ENCODE measurements around the gene CLDN20.
"Not testable (repeated sequence)": the region's sequence is repeated elsewhere in the genome, so short reads cannot be mapped to it uniquely, and the experiment has no call there.

CLDN20 gene

DNA sequence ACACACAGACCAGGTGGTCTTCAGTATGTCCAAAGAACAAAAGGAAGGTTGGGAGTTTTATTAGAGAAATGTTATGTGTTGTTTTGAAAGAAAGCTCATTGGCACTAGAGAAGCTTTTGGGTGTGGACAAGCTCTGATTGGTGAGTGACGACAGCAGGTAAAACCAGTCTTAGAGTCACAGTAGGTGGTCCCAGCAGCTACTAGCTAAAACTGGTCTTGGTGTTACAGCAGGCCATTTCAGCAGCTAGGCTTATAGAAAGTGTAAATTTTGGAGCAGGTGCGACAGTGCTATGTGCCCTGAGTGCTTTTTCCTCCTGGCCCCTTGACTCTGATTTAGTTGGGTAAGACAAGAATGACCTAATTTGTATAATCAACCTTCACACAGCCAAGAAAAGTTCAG lies 3.6 kb downstream of the CLDN20 start:
- Histone ChIP-seq H3K4me2 (ENCODE audit: low read length) (no peak overlapping the region), H2BK15ac (replicated peaks; ENCODE audit: low read depth) (no peak overlapping the region), H3K18ac (ENCODE audit: low read length) (no peak overlapping the region), H4K8ac (ENCODE audit: low read depth, low read length) (no peak overlapping the region), H3K4me1 (ENCODE audit: control insufficient read depth, low read depth, low read length) (no peaks in the 10 kb centered on the region), H3K9ac (ENCODE audit: low read length) (no peak overlapping the region), H2BK5ac (ENCODE audit: low read length) (no peak overlapping the region), H4K5ac (ENCODE audit: low read length) (no peak overlapping the region), H2BK120ac (ENCODE audit: low read depth, low read length) (no peak overlapping the region), H3K36me3 (ENCODE audit: control insufficient read depth, insufficient read depth, low read length) (no peaks in the 10 kb centered on the region), H3K4ac (ENCODE audit: low read depth, low read length) (no peak overlapping the region), H3K79me1 (ENCODE audit: low read length) (peaks cover 3% of the 10 kb centered on the region), H2AK5ac (ENCODE audit: low read length) (no peak overlapping the region), H3K79me2 (ENCODE audit: control insufficient read depth, insufficient read depth, low read length) (no peaks in the 10 kb centered on the region), H3K27me3 (ENCODE audit: insufficient read depth, low read length, poor library complexity) (no peaks in the 10 kb centered on the region), H3K4me3 (ENCODE audit: low read length) (no peak overlapping the region), H3K23ac (ENCODE audit: low read length) (no peak overlapping the region), H3K56ac (ENCODE audit: low read length) (no peak overlapping the region), H3K27ac (ENCODE audit: low read depth, low read length) (no peak overlapping the region)
- WGBS (ENCODE audit: extremely low coverage, insufficient coverage, low lambda C conversion rate) = no CpG with 5 or more reads among the region's 2 CpGs
- DNase-seq = peak; percentile 45

DNA sequence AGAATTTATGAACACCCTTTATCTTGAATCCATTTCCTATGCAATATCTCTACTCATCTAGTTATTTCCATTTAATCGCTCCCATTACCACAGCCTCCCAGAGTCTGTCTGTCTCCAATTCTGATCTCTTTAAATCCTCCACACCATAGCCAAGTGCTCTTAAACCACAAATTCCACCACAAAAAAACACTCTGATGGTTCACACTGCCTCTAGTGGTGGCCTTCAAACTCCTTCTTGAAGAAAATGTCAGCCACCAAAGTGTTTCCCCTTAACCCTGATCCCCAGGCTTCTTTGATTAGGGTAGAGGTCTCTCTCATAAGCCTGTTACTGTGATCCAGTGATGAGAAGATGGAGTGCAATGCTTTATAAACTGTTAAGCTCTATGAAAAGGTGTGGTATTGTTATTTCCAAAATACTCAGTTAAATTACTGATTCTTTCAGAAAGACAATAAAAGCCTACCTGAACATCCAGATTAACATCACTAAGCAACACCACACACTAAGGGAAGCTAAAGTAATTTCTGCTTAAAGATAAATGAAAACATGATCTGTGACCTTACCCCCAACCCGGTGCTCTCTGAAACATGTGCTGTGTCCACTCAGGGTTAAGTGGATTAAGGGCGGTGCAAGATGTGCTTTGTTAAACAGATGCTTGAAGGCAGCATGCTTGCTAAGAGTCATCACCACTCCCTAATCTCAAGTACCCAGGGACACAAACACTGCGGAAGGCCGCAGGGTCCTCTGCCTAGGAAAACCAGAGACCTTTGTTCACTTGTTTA lies 4.5 kb downstream of the CLDN20 start:
- H3K27ac ChIP-seq (ENCODE audit: low read depth, low read length); H3K79me2 ChIP-seq (ENCODE audit: control insufficient read depth, insufficient read depth, low read length): not testable (repeated sequence)
- peak; percentile 83 for DNase-seq

DNA sequence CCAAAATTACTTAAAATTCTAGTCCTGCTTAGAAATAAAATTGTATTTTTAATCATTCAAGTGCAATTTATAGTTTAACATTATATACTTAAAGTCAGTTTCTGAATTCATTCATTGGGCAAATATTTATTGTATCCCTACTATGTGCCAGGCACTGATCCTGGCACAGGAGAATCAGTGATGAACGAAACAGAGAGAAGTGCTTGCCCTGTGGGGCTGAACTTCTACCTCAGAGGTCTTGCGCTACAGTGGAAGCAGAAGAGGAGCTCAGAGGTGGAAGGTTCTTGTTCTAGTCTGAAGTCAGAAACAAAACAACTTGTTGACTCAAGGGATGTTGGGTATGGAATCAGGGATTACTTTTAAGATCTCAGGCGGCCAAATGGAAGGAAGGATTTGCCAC lies 6.0 kb downstream of the CLDN20 start:
- Histone ChIP-seq H3K4me2 (ENCODE audit: low read length) (no peak overlapping the region), H3K4me3 (ENCODE audit: low read length) (no peak overlapping the region), H2BK5ac (ENCODE audit: low read length) (no peak overlapping the region), H3K9ac (ENCODE audit: low read length) (no peak overlapping the region), H3K18ac (ENCODE audit: low read length) (no peak overlapping the region), H3K4ac (ENCODE audit: low read depth, low read length) (no peak overlapping the region), H2BK15ac (replicated peaks; ENCODE audit: low read depth) (no peak overlapping the region), H3K36me3 (ENCODE audit: control insufficient read depth, insufficient read depth, low read length) (no peaks in the 10 kb centered on the region), H3K27ac (ENCODE audit: low read depth, low read length) (no peak overlapping the region), H3K79me1 (ENCODE audit: low read length) (no peaks in the 10 kb centered on the region), H4K8ac (ENCODE audit: low read depth, low read length) (no peak overlapping the region), H3K4me1 (ENCODE audit: control insufficient read depth, low read depth, low read length) (peaks cover 2% of the 10 kb centered on the region), H4K5ac (ENCODE audit: low read length) (no peak overlapping the region), H3K56ac (ENCODE audit: low read length) (no peak overlapping the region), H2AK5ac (ENCODE audit: low read length) (no peak overlapping the region), H2BK120ac (ENCODE audit: low read depth, low read length) (no peak overlapping the region), H3K23ac (ENCODE audit: low read length) (no peak overlapping the region), H3K27me3 (ENCODE audit: insufficient read depth, low read length, poor library complexity) (no peaks in the 10 kb centered on the region), H3K79me2 (ENCODE audit: control insufficient read depth, insufficient read depth, low read length) (no peaks in the 10 kb centered on the region)
- no peak for DNase-seq
- no CpG with 5 or more reads among the region's 3 CpGs for whole genome bisulfite sequencing (ENCODE audit: extremely low coverage, insufficient coverage, low lambda C conversion rate)

More for the DNA sequence above, 4.5 kb downstream of the CLDN20 start:
- WGBS (ENCODE audit: extremely low coverage, insufficient coverage, low lambda C conversion rate) = no CpG with 5 or more reads among the region's 5 CpGs
- H2AK5ac ChIP-seq (ENCODE audit: low read length); H3K23ac ChIP-seq (ENCODE audit: low read length); H3K4me2 ChIP-seq (ENCODE audit: low read length); H2BK5ac ChIP-seq (ENCODE audit: low read length); H3K4me1 ChIP-seq (ENCODE audit: control insufficient read depth, low read depth, low read length); H3K56ac ChIP-seq (ENCODE audit: low read length); H3K36me3 ChIP-seq (ENCODE audit: control insufficient read depth, insufficient read depth, low read length); H3K18ac ChIP-seq (ENCODE audit: low read length); H3K4me3 ChIP-seq (ENCODE audit: low read length); H4K8ac ChIP-seq (ENCODE audit: low read depth, low read length); H3K9ac ChIP-seq (ENCODE audit: low read length); H2BK120ac ChIP-seq (ENCODE audit: low read depth, low read length); H3K27me3 ChIP-seq (ENCODE audit: insufficient read depth, low read length, poor library complexity); H3K4ac ChIP-seq (ENCODE audit: low read depth, low read length); H2BK15ac ChIP-seq (replicated peaks; ENCODE audit: low read depth); H3K79me1 ChIP-seq (ENCODE audit: low read length); H4K5ac ChIP-seq (ENCODE audit: low read length): not testable (repeated sequence)

DNA sequence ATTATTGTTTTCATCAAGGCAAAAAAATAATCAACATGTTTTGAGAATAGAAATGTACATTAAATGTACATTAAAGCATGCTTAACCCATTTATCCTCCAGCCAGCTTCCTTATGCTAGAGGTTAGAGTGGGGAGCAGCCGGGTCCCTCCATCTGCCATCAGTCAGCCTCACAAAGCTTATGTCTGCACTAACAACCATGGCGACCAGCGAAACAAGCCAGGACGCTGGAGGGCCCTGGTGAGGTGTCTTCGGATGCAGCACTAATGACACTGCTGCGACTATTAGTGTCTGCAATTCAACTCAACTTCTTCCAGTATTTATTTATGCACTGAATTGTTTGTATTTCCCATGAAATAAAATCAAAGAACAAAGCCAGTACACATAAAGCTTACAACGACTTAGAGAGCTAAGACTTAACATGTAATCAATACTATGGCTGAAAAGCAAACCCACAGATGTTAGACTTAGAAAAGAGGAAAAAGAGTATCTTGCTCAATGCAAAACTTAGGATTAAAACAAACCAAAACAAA lies 6.8 kb downstream of the CLDN20 start:
- H3K4ac ChIP-seq (ENCODE audit: low read depth, low read length) = no peak overlapping the region
- no CpG with 5 or more reads among the region's 7 CpGs for WGBS (ENCODE audit: extremely low coverage, insufficient coverage, low lambda C conversion rate)
- H3K4me2 ChIP-seq (ENCODE audit: low read length) = no peak overlapping the region
- H3K9ac ChIP-seq (ENCODE audit: low read length) = no peak overlapping the region
- H3K18ac ChIP-seq (ENCODE audit: low read length) = no peak overlapping the region
- no peak overlapping the region for H2BK5ac ChIP-seq (ENCODE audit: low read length)
- H2AK5ac ChIP-seq (ENCODE audit: low read length) = no peak overlapping the region
- H4K8ac ChIP-seq (ENCODE audit: low read depth, low read length) = no peak overlapping the region
- no peak for DNase-seq
- H3K4me3 ChIP-seq (ENCODE audit: low read length) = no peak overlapping the region
- no peak overlapping the region for H2BK120ac ChIP-seq (ENCODE audit: low read depth, low read length)
- peaks cover 2% of the 10 kb centered on the region for H3K4me1 ChIP-seq (ENCODE audit: control insufficient read depth, low read depth, low read length)
- no peaks in the 10 kb centered on the region for H3K27me3 ChIP-seq (ENCODE audit: insufficient read depth, low read length, poor library complexity)
- no peaks in the 10 kb centered on the region for H3K79me1 ChIP-seq (ENCODE audit: low read length)
- H3K27ac ChIP-seq (ENCODE audit: low read depth, low read length) = no peak overlapping the region
- H4K5ac ChIP-seq (ENCODE audit: low read length) = no peak overlapping the region
- no peak overlapping the region for H3K56ac ChIP-seq (ENCODE audit: low read length)
- H3K23ac ChIP-seq (ENCODE audit: low read length) = no peak overlapping the region
- no peaks in the 10 kb centered on the region for H3K79me2 ChIP-seq (ENCODE audit: control insufficient read depth, insufficient read depth, low read length)
- no peak overlapping the region for H2BK15ac ChIP-seq (replicated peaks; ENCODE audit: low read depth)
- no peaks in the 10 kb centered on the region for H3K36me3 ChIP-seq (ENCODE audit: control insufficient read depth, insufficient read depth, low read length)

DNA sequence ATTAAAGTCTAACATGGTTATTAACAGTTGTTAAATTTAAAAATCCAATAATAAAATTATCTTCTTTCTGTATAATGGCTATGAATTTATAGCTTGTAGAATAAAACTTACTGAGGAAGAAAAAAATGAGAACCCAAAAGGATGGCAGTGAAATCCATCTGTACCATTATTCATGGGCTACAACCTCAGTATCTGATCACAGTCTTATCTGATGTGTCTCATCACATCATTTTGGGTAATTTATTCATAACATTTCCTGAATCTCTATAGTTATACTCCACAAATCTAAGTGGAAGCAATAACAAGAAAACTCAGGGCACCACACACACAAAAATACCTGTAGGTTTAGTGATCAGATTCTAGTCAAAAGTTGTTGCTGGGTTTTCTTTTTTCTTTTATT lies 7.3 kb downstream of the CLDN20 start:
- Histone ChIP-seq H2BK5ac (ENCODE audit: low read length) (no peak overlapping the region), H3K4me3 (ENCODE audit: low read length) (no peak overlapping the region), H3K23ac (ENCODE audit: low read length) (no peak overlapping the region), H3K27ac (ENCODE audit: low read depth, low read length) (no peak overlapping the region), H3K4me1 (ENCODE audit: control insufficient read depth, low read depth, low read length) (peaks cover 2% of the 10 kb centered on the region), H3K56ac (ENCODE audit: low read length) (no peak overlapping the region), H2BK15ac (replicated peaks; ENCODE audit: low read depth) (no peak overlapping the region), H3K4me2 (ENCODE audit: low read length) (no peak overlapping the region), H3K36me3 (ENCODE audit: control insufficient read depth, insufficient read depth, low read length) (no peaks in the 10 kb centered on the region), H4K5ac (ENCODE audit: low read length) (no peak overlapping the region), H3K4ac (ENCODE audit: low read depth, low read length) (no peak overlapping the region), H4K8ac (ENCODE audit: low read depth, low read length) (no peak overlapping the region), H3K9ac (ENCODE audit: low read length) (no peak overlapping the region), H3K79me2 (ENCODE audit: control insufficient read depth, insufficient read depth, low read length) (no peaks in the 10 kb centered on the region), H2BK120ac (ENCODE audit: low read depth, low read length) (no peak overlapping the region), H3K27me3 (ENCODE audit: insufficient read depth, low read length, poor library complexity) (no peaks in the 10 kb centered on the region), H3K79me1 (ENCODE audit: low read length) (no peaks in the 10 kb centered on the region), H3K18ac (ENCODE audit: low read length) (no peak overlapping the region), H2AK5ac (ENCODE audit: low read length) (no peak overlapping the region)
- no peak for DNase-seq
